ENCODE measurements around the gene RPGRIP1. TPM values are rescaled to one million over a fixed set of nuclear protein-coding genes. Genes with fewer than 3 reads are reported as not detected.
"Not testable (repeated sequence)": the region's sequence is repeated elsewhere in the genome, so short reads cannot be mapped to it uniquely, and the experiment has no call there.

The RPGRIP1 gene
- total RNA-seq, 1 donor from 2014 or later = 1.7 TPM

- H3K9me3 ChIP-seq = no peaks in the 10 kb centered on the region
- peaks cover 56% of the 10 kb centered on the region for H3K4me1 ChIP-seq
- DNase-seq = no peak
- H3K27me3 ChIP-seq = no peaks in the 10 kb centered on the region
- intact Hi-C loops (cut with DNase I) = no loop called here
- H3K36me3 ChIP-seq = peaks cover 32% of the 10 kb centered on the region
- peak overlapping the region; percentile 70 for H3K4me3 ChIP-seq
- no peak for ATAC-seq
- H3K27ac ChIP-seq = peak overlapping the region; percentile 93
- TF ChIP-seq CTCF (IDR thresholded peaks at IDR 0.05) = no peak
These were observed 11.8 kb upstream of the RPGRIP1 start for GRCh38 chr14:21267886-21268616.

- TF ChIP-seq CTCF (IDR thresholded peaks at IDR 0.05) = no peak
- Histone ChIP-seq H3K4me3 (peak overlapping the region; percentile 70), H3K27ac (peak overlapping the region; percentile 93), H3K4me1 (peaks cover 49% of the 10 kb centered on the region), H3K9me3 (no peaks in the 10 kb centered on the region), H3K36me3 (peaks cover 25% of the 10 kb centered on the region), H3K27me3 (no peaks in the 10 kb centered on the region)
- DNase-seq (no peak), ATAC-seq (no peak)
- intact Hi-C loops (cut with DNase I) = no loop called here
These were observed 11.1 kb upstream of the RPGRIP1 start for GRCh38 chr14:21268617-21269251.

- intact Hi-C loops (cut with DNase I) = no loop called here
These were observed 10.4 kb upstream of the RPGRIP1 start, which contains the start of gene HNRNPC for GRCh38 chr14:21269252-21270046. Gene HNRNPC (minus strand): TSS chr14:21269442. CDS start chr14:21234193, 35,249 bp downstream.

GRCh38 chr14:21272661-21273060 lies 7.2 kb upstream of the RPGRIP1 start:
- H3K36me3 ChIP-seq; H3K27me3 ChIP-seq; DNase-seq; H3K9me3 ChIP-seq; H3K4me3 ChIP-seq; ATAC-seq; H3K27ac ChIP-seq; intact Hi-C loops (cut with DNase I): not testable (repeated sequence)
- peaks cover 11% of the 10 kb centered on the region for H3K4me1 ChIP-seq

More at GRCh38 chr14:21269252-21270046, 10.4 kb upstream of the RPGRIP1 start, which contains the start of gene HNRNPC:
- ATAC-seq = peak; percentile 98
- Histone ChIP-seq H3K9me3 (no peaks in the 10 kb centered on the region), H3K27me3 (no peaks in the 10 kb centered on the region), H3K4me3 (peak within 1 kb of the TSS; percentile 70), H3K36me3 (peaks cover 18% of the 10 kb centered on the region), H3K27ac (peak within 1 kb of the TSS; percentile 93), H3K4me1 (peaks cover 42% of the 10 kb centered on the region)
- no peak for TF ChIP-seq CTCF (IDR thresholded peaks at IDR 0.05)
- peak; percentile 100 for DNase-seq

GRCh38 chr14:21275261-21275858 lies 4.5 kb upstream of the RPGRIP1 start:
- no peak overlapping the region for H3K4me3 ChIP-seq
- peaks cover 2% of the 10 kb centered on the region for H3K4me1 ChIP-seq
- intact Hi-C loops (cut with DNase I) = no loop called here
- H3K27me3 ChIP-seq = no peaks in the 10 kb centered on the region
- no peak for TF ChIP-seq CTCF (IDR thresholded peaks at IDR 0.05)
- no peak overlapping the region for H3K27ac ChIP-seq
- H3K9me3 ChIP-seq = no peaks in the 10 kb centered on the region
- no peaks in the 10 kb centered on the region for H3K36me3 ChIP-seq
- DNase-seq (no peak), ATAC-seq (no peak)
